ENCODE results near the gene MYL4. TPM values are rescaled to one million over a fixed set of nuclear protein-coding genes. Genes with fewer than 3 reads are reported as not detected.

The MYL4 gene
- total and polyA plus RNA-seq, 2 of the 8 experiments (the other 6 are each of a cell fraction or from before 2014, with no cell fraction given), result 0.12 TPM; not detected in 1

DNA sequence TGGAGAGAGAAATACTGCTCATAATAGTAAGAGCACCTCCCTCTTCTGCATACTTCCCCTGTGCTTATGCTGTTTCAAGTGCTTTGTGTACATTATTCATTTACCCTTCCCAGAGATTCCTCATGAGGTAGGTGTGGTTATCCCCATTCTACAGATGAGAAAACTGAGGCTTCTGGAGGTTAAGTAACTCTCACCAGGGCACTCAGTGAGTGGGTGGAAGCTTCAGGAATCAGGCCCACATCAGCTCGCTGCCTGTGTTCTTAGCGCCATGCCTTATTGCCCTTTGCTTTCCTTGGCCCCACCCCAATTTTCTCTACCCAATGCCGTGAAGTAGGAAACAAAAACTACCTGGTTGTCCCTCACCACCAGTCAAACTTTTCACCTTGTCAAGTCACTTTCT is 26.4 kb downstream of the MYL4 start (continued):
- TF ChIP-seq NRF1 (IDR thresholded peaks at IDR 0.05; ENCODE audit: low read depth, low read length) (no peak), EZH2 (IDR thresholded peaks at IDR 0.05; ENCODE audit: low read depth, low read length, severe bottlenecking) (no peak), CBX8 (IDR thresholded peaks at IDR 0.05; ENCODE audit: borderline replicate concordance, low read depth, low read length) (no peak)
